GM18951 (cell line): ENCODE measurements around the gene MCM3AP.
A peak's percentile ranks its signal among the peaks of the same experiment; 100 is the strongest.

Experiments used
- POLR2A ChIP-seq: IDR thresholded peaks from 4 replicates; pipeline ENCODE4 v1.6.1; 2011; ENCODE audit warnings: mild to moderate bottlenecking; ENCODE audit not compliant: insufficient read length, insufficient read depth; ENCODE audit errors: extremely low read depth
- in situ Hi-C: fragments of 300-500 bp; cut with MboI; formaldehyde crosslinking; loops from one replicate; pipeline ENCODE4 v1.12.0; 2022; ENCODE audit warnings: low sequenced_read_pairs, mixed read lengths, inconsistent platforms; ENCODE audit not compliant: unreplicated experiment

MCM3AP gene

DNA sequence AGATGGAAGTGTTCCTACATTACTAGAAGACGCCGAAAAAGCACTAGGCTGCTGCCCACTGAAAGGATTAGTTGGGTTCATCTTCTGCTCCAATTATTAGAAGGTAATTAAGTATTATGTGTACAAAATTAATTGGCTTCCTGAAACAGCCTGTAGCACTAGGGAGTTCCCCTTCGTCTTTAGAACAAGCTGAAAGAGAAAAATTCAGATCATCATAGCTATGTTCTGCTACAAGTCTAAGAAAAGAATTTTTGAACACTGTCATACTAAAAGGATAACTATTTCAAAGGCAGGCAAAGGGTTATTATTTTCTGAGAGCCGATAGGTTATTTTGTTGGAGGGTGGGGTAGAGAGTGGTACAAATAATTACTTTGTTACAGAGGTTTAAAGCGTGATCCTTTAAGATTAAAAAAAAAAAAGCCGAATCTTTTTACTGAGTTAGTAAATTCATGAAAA lies at the start of gene MCM3AP:
Gene MCM3AP (minus strand): TSS at position 406 of the 456 bp plus-strand sequence. CDS start 325 bp downstream, at position 81.
- TF ChIP-seq POLR2A, result no peak
- in situ Hi-C loops, result no loop called here

DNA sequence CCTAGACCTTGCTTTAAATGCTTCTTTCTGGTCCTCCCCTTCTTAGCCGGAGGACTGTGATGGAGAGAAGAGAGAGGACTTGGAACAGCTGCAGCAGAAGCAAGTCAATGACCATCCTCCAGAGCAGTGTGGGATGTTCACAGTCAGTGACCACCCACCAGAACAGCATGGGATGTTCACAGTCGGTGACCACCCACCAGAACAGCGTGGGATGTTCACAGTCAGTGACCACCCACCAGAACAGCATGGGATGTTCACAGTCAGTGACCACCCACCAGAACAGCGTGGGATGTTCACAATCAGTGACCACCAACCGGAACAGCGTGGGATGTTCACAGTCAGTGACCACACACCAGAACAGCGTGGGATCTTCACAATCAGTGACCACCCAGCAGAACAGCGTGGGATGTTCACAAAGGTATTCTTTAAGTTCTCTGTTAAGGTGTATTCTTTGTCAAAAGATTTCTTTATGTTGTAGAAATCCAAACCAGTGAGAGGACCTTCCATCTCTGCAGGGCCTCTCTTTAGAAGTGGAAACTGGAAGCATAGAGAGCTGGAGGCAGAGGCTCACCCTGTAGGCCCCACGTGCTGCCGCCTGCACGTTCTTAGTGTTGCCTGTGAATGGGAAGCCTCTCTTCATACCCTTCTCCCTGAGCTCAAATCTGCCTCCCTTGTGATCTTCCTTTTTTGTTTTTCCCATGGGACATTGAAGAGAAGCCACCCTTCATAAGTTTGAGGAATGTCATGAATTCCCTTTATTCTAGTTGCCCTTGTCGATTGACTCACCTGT lies 49.1 kb upstream of the MCM3AP start:
- TF ChIP-seq POLR2A, result no peak
- in situ Hi-C loops, result no loop called here

DNA sequence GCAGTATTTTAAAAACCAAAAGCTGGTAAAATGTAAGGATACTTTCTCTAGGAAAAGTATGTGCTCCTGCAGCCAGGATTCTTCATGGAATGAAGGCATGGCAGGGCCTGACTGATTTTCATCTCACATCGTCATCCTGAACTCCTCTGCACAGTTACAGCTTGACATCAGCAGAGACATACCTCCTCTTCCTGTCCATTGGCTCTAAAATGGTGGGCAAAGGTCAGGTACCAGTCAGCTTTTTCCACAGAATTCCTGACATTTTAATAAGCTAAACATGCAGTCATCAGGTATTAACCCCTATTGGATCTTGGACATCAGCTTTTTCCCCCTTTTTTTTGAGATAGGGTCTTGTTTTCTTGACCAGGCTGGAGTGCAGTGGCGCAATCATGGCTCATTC lies 44.4 kb upstream of the MCM3AP start:
- TF ChIP-seq POLR2A, result no peak

DNA sequence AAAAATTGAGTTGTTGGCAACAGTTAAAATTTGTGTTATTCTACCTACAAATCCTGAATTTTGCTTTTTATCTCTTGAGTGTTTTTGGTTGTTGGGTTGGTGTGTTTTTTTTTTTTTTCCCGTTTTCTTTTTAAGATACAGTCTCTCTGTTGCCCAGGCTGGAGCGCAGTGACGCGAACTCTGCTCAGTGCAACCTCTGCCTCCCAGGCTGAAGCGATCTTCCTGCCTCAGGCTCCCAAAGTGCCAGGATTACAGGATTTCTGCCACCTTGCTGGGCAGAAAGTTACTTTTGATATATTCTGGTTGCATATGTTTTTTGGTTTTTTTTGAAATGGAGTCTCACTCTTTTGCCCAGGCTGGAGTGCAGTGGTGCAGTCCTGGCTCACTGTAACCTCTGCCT lies 42.7 kb upstream of the MCM3AP start:
- in situ Hi-C loops, result no loop called here

More for the DNA sequence above, 44.4 kb upstream of the MCM3AP start:
- in situ Hi-C loops, result no loop called here

DNA sequence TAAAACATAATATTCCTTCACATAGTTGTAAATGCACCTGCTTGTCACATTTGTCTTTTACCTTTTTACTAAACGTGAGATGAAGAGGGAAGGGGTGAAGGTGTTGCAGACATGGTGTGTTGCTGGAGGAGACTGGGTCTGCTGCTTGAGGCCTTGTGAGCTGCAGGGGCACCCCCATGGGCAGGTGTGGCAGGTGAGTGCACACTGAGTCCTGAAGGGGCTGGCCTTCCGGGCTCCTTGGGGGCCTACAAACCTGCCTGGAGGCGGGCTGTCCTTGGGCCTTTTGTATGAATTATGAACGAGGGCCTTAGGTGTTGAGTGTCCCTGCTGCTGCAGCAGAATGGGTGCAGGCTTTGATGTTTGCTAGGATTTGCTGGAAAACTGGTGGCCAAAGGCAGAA lies 42.3 kb upstream of the MCM3AP start:
- no peak for TF ChIP-seq POLR2A
- in situ Hi-C loops, result no loop called here

More for the DNA sequence above, 42.7 kb upstream of the MCM3AP start:
- no peak for TF ChIP-seq POLR2A

DNA sequence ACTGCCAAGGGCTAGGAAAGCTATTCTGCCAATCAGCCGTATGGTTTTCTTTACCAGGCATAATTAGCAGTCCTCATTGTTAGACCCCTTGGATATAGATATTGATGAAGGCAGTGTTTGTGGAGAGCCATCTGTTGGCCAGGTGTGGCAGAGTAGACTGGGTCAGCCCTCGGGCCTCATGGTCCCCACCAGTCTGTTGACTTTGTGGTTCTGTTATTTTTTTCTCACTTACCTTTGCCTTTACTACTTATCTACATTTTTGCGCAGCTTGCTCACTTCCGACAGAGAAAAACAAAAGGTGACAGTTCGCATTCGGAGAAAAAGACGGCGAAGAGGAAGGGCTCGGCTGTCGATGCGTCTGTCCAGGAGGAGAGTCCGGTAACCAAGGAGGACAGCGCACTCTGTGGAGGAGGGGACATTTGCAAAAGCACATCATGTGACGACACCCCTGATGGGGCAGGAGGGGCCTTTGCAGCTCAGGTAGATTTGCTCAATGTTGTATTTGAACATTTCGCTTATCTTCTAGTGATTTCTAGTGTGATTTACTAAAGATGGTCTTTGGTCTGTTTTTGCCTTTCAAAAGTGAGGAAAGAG lies 40.8 kb upstream of the MCM3AP start:
- TF ChIP-seq POLR2A, result no peak
- in situ Hi-C loops, result no loop called here

DNA sequence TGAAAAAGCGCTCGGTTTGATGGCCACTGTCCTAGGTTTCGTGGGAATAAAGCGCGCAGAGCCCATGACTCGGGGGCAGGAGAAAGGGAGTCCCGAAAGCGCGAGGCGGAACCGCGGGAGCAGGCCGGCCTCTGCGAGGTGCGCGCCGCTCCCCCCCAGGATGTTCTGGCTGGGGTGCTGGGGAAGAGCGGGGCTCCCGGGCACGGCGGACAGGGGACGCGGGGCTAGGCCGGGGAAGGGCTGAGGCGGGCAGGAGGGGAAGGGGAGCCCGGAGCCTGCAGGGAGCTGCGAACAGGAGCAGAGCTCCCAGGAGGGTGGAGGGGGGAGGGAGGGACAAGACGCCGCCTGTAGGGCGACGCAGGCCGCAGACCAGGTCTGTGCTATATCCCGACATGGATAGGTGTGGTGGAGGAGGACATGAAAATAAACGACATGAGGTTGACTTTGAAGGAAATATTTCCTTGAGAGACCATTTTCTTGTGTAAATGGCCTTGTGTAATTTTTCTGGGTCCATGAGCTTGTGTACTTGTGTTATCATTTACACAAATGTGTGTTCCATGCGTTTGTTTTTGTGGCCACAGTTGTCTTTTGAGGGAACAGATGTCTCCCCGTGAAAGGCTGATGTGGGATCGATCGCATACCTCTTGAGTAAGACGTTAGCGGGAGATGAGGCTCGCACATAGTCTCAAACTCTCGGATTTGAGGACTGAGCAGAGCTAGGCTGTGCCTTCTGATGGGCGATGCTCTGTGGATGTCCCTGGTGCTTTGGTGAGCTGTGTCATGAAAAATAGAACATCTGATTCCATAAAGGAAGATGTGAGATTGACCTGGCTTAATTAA lies 39.9 kb upstream of the MCM3AP start:
- in situ Hi-C loops, result no loop called here
- TF ChIP-seq POLR2A, result no peak

DNA sequence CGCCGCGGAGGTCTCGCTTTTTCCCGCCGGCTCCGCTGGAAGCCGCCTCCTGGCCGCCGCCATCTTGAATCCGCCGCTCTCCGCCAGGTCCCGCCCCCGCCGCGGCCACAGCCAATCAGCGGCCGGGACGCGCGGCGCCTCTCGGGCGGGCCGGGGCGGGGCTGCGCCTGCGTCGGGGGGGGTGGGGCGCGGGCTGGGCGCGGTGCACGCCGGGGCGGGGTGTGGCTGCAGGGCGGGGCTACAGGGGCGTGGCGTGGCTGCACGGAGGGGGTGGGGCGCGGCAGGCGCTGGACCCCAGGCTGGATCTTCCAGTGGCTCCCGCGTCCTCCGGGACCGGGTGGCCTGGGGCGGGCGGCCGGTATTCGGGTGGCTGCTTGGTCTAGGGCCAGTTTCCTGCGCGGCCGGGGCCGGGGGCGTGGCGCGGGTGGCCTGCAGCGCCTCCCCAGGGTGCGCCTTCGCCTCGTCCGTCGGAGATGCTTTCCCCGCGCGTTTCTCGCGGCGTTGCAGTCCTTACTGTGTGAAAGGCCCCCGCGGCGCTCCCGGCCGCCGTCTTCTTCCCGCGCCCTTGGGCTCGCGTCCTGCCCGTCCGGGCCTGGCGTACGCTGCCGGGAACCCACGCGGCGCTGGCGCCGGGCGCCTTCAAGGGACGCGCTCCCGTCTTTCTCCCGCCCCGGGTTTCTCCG lies 39.1 kb upstream of the MCM3AP start:
- peak; percentile 62 for TF ChIP-seq POLR2A

DNA sequence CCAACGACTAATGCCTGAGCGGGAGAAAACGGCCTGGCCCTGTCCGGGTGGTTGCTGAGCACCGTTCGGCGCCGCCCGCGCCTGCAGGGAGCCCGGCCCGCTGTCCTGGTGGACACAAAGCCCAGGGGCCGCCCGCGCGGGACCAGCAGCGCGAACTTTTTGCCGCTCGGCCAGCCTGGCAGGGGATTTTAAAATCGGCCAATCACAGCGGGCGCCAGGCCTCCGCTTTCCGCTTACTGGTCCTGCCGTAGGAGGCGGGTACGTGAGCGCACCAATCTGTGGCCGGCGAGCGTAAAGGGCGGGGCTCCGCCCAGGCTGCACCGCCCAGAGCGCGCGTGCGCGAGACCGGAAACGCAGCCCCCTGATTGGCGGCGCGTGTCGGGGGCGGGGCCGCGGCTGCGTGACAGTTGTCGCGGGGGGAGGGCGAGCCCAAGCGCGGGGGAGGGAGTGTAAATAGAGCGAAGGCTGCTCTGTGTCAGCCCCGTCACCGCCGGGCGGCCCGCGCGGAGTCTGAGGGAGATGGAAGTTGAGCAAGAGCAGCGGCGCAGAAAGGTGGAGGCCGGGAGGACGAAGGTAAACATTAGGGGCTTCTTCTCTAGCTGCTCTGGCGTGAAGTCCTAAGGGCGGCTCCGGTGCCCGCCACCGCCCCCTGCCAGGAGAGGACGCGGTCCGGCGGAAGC lies 38.4 kb upstream of the MCM3AP start, which contains the start of the genes C21orf58 and PCNT:
Gene C21orf58 (minus strand): TSS at position 161 of the 680 bp plus-strand sequence. CDS start 1,132 bp downstream, outside the sequence.
Gene PCNT (plus strand): TSS at position 447 of the 680 bp plus-strand sequence. CDS start 73 bp downstream, at position 520.
- in situ Hi-C loops, result no loop called here
- TF ChIP-seq POLR2A, result peak; percentile 85

More for the DNA sequence above, 39.1 kb upstream of the MCM3AP start:
- in situ Hi-C loops, result no loop called here

DNA sequence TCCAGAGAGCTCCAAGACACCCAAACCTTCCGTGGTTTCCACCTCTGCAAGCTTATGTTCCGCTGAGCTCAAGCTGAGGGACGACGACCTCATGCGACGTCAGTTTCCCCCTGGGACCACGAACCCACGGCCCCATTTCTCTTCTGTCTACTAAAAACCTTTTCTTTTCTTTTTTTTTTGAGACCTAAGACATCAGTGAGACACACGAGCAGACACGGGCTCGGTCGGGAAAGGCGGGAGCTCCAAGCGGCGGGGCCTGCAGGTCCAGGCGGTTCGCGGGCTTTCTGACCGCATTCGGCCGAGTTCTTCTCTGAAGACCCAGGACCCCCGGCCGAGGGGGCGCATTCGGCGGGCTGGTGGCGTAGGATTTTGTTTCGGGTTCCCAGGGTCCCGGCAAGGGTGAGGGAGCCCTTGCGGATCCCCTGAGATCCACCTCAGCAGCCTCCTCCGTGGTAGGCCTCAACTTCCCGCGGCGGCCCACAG lies 37.9 kb upstream of the MCM3AP start:
- no peak for TF ChIP-seq POLR2A
- in situ Hi-C loops, result no loop called here

DNA sequence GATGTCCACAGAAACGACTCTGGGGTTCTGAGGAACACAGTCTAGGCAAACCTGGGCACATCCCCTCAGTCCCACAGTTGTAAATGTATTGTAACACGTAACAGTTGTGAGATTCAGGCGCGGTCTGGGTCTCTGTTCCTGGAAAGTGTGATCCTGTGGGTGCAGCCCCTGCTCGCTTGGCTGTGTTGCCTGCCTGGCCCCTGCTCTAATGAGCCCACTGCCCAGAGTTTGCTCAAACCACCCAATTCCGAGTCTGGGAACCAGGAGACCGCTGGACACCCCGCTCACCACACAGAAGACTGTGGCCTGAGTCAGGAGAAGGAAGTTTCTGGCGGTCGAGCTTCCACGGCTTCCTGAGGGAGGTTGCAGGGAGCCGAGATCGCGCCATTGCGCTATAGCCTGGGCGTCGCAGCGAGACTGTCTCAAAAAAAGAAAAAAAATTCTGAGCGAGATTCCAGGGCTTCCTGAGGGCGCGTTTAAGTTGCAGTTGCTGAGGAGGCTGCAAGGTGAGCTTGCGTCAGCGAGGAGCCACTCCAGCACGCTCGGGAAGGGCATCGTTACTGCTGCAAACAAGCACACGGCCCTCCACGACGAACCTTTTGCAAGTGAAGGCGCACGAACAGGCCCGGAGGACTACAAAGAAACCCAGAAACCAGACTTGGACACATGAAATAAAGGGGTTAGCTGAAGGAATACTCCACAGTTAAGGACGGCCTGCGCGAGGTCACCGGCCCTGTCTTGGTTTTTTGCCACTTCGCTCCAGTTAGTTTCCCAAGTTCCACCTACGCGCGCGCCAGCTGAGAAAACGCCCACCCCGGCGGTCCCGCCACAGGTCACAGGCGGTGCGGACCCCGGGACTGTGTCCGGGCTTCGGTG lies 37.2 kb upstream of the MCM3AP start:
- in situ Hi-C loops, result no loop called here
- no peak for TF ChIP-seq POLR2A

DNA sequence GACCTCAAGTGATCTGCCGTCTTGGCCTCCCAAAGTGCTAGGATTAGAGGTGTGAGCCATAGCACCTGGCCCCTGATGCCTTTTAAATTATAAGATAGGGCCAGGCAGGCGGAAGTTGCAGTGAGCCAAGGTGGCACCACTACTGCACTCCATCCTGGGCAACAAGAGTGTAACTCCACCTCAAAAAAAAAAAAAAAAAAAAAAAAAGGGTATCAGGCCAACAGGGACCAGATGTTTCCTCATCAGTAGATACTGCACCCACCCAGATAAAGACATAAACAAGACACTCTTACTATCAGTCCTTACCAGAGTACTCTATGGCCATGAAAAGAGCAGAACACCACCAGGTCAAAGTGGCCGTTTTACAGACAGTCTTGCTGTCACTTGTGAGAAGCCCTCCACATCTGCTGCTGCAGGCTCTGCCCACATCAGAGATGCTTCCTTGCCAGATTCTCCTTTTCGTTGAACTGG lies 35.0 kb upstream of the MCM3AP start:
- no peak for TF ChIP-seq POLR2A
- in situ Hi-C loops, result no loop called here
